CD4-positive, alpha-beta T cell (primary cell): ENCODE measurements around the gene CTNNA1. TPM values are rescaled to one million over a fixed set of nuclear protein-coding genes. Genes with fewer than 3 reads are reported as not detected.

ENCODE experiments used
- ATAC-seq: fragments of 200-7000 bp; cut with Tn5 transposase; one replicate; pipeline ENCODE4 v1.10.0; 2022; ENCODE audit warnings: mild to moderate bottlenecking; ENCODE audit not compliant: poor library complexity
- CTCF ChIA-PET: fragments of 350-600 bp; sonication (Branson Sonifier 250); formaldehyde crosslinking; loops from one replicate; lab custom pipeline; 2021; ENCODE audit warnings: antibody characterized with exemption, inconsistent platforms; lab: Charles Lee
- POLR2A ChIA-PET: fragments of 350-600 bp; sonication (Branson Sonifier 250); formaldehyde crosslinking; loops from one replicate; lab custom pipeline; 2021; ENCODE audit warnings: antibody characterized with exemption, inconsistent platforms; lab: Charles Lee
- DNase-seq, 14 experiments: peaks; one replicate each; pipeline ENCODE4 v3.0.0-alpha.2; 2013 to 2020; ENCODE audit warnings: mixed read lengths in 2 of 14
- H3K27ac ChIP-seq, 2 donors: one replicate each; pipeline versions ENCODE4 v1.5.1 to v1.7.0; 2013; ENCODE audit warnings: low read length in 2 of 2, low read depth in 1 of 2, mild to moderate bottlenecking in 1 of 2
- H3K27me3 ChIP-seq, 2 experiments: 1 replicate in 1 of 2; 2 replicates in 1 of 2; pipeline versions ENCODE4 v1.6.1 to v1.7.0; 2013; ENCODE audit warnings: low read length in 2 of 2, control low read depth in 1 of 2, mild to moderate bottlenecking in 1 of 2, moderate library complexity in 1 of 2; ENCODE audit not compliant: insufficient read depth in 2 of 2, control insufficient read depth in 1 of 2
- H3K36me3 ChIP-seq: one replicate; pipeline ENCODE4 v1.6.1; 2013; ENCODE audit warnings: low read length, control low read depth; ENCODE audit not compliant: insufficient read depth
- H3K4me1 ChIP-seq: one replicate; pipeline ENCODE4 v1.6.1; 2013; ENCODE audit warnings: low read length, control low read depth; ENCODE audit not compliant: insufficient read depth
- H3K4me3 ChIP-seq: one replicate; pipeline ENCODE4 v1.5.1; 2013; ENCODE audit warnings: mild to moderate bottlenecking, low read length, moderate library complexity
- H3K9me3 ChIP-seq, 2 experiments: 1 replicate in 1 of 2; 2 replicates in 1 of 2; pipeline versions ENCODE4 v1.6.1 to v1.7.0; 2013; ENCODE audit warnings: low read length in 2 of 2, mild to moderate bottlenecking in 2 of 2, control low read depth in 1 of 2, moderate library complexity in 1 of 2; ENCODE audit not compliant: control insufficient read depth in 1 of 2, insufficient read depth in 1 of 2
- H3K27ac Mint-ChIP-seq: one replicate; pipeline ENCODE4 v1.8.0; 2020; ENCODE audit warnings: mixed read lengths
- H3K27me3 Mint-ChIP-seq: one replicate; pipeline ENCODE4 v1.8.0; 2021; ENCODE audit warnings: mixed read lengths
- H3K36me3 Mint-ChIP-seq: one replicate; pipeline ENCODE4 v1.8.0; 2021; ENCODE audit warnings: low read depth, mixed read lengths
- H3K4me1 Mint-ChIP-seq: one replicate; pipeline ENCODE4 v1.8.0; 2021; ENCODE audit warnings: low read depth, mixed read lengths
- H3K4me3 Mint-ChIP-seq: one replicate; pipeline ENCODE4 v1.8.0; 2020; ENCODE audit warnings: mild to moderate bottlenecking, mixed read lengths
- H3K9me3 Mint-ChIP-seq: one replicate; pipeline ENCODE4 v1.8.0; 2020; ENCODE audit warnings: mixed read lengths
- intact Hi-C, 2 experiments: fragments of 100-400 bp; cut with DNase I in 1 of 2; cut with micrococcal nuclease in 1 of 2; formaldehyde crosslinking; loops; one replicate each; pipeline versions ENCODE4 v1.15.1 to v1.9.0; 2023 to 2025; cut with DNase I, micrococcal nuclease
- total RNA-seq, 174 experiments: library from RNA in 2 of 174; stranded (reverse) in 2 of 174; gene quantifications; one replicate each; pipeline ENCODE4 v1.2.3 and lab custom pipeline; 2021 to 2026
- TF ChIP-seq, protein P1 (sequence below): fragments of 200-600 bp; IDR thresholded peaks from one replicate; pipeline ENCODE4 v1.8.0; 2022; ENCODE audit warnings: antibody characterized with exemption, mild to moderate bottlenecking

Gene CTNNA1
- total RNA-seq, 2 experiments from 2014 or later = 6.0 to 6.7 TPM

DNA sequence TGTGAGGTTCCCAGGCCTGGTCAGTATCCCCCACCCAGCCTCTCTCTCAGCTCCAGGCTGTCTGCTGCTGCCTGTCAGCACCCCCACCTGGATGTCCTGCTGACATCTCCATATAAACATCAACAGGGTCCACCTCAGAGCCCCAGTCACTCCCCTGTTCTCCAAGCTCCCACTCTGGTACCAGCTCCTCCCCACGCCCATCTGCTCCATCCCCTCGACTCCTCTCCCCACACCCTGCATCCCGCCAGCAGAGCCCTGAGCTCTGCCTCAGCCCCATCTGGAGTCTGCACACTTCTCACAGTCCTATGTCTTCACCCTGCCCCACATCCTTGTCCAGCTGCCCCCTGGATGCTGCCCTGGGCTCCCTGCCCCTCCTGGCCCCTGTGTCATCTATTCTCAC, 189.6 kb downstream of the CTNNA1 start:
- POLR2A ChIA-PET = no interaction called here
- H3K27ac Mint-ChIP-seq = no peak overlapping the region

GRCh38 chr5:138943599-138944173, 190.5 kb downstream of the CTNNA1 start:
- ATAC-seq (no peak), DNase-seq (no peak)
- Mint-ChIP-seq H3K4me1 (peaks cover 6% of the 10 kb centered on the region), H3K27ac (no peak overlapping the region), H3K27me3 (no peaks in the 10 kb centered on the region), H3K4me3 (no peak overlapping the region), H3K9me3 (no peaks in the 10 kb centered on the region), H3K36me3 (no peaks in the 10 kb centered on the region)
- POLR2A ChIA-PET = no interaction called here
- no peaks in the 10 kb centered on the region for H3K4me1 ChIP-seq
- H3K36me3 ChIP-seq = peaks cover 6% of the 10 kb centered on the region
- CTCF ChIA-PET = no interaction called here
- H3K4me3 ChIP-seq = no peak overlapping the region
- intact Hi-C loops = no loop called here
- no peak overlapping the region for H3K27ac ChIP-seq
- no peaks in the 10 kb centered on the region for H3K27me3 ChIP-seq
- peaks cover 0 to 4% of the 10 kb centered on the region in 2 experiments for H3K9me3 ChIP-seq
- TF ChIP-seq, protein P1, sequence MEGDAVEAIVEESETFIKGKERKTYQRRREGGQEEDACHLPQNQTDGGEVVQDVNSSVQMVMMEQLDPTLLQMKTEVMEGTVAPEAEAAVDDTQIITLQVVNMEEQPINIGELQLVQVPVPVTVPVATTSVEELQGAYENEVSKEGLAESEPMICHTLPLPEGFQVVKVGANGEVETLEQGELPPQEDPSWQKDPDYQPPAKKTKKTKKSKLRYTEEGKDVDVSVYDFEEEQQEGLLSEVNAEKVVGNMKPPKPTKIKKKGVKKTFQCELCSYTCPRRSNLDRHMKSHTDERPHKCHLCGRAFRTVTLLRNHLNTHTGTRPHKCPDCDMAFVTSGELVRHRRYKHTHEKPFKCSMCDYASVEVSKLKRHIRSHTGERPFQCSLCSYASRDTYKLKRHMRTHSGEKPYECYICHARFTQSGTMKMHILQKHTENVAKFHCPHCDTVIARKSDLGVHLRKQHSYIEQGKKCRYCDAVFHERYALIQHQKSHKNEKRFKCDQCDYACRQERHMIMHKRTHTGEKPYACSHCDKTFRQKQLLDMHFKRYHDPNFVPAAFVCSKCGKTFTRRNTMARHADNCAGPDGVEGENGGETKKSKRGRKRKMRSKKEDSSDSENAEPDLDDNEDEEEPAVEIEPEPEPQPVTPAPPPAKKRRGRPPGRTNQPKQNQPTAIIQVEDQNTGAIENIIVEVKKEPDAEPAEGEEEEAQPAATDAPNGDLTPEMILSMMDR = no peak

More for the DNA sequence above, 189.6 kb downstream of the CTNNA1 start:
- no peak for DNase-seq
- H3K9me3 Mint-ChIP-seq = no peaks in the 10 kb centered on the region
- peaks cover 6% of the 10 kb centered on the region for H3K4me1 Mint-ChIP-seq
- no peaks in the 10 kb centered on the region for H3K4me1 ChIP-seq
- no peaks in the 10 kb centered on the region for H3K36me3 Mint-ChIP-seq
- TF ChIP-seq, protein P1 = no peak
- peaks cover 0 to 4% of the 10 kb centered on the region in 2 experiments for H3K9me3 ChIP-seq
- no peak for ATAC-seq
- no peak overlapping the region for H3K27ac ChIP-seq
- no peaks in the 10 kb centered on the region for H3K27me3 ChIP-seq
- peaks cover 6% of the 10 kb centered on the region for H3K36me3 ChIP-seq
- no peaks in the 10 kb centered on the region for H3K27me3 Mint-ChIP-seq
- no peak overlapping the region for H3K4me3 Mint-ChIP-seq
- CTCF ChIA-PET = no interaction called here
- no peak overlapping the region for H3K4me3 ChIP-seq
- intact Hi-C loops = no loop called here

DNA sequence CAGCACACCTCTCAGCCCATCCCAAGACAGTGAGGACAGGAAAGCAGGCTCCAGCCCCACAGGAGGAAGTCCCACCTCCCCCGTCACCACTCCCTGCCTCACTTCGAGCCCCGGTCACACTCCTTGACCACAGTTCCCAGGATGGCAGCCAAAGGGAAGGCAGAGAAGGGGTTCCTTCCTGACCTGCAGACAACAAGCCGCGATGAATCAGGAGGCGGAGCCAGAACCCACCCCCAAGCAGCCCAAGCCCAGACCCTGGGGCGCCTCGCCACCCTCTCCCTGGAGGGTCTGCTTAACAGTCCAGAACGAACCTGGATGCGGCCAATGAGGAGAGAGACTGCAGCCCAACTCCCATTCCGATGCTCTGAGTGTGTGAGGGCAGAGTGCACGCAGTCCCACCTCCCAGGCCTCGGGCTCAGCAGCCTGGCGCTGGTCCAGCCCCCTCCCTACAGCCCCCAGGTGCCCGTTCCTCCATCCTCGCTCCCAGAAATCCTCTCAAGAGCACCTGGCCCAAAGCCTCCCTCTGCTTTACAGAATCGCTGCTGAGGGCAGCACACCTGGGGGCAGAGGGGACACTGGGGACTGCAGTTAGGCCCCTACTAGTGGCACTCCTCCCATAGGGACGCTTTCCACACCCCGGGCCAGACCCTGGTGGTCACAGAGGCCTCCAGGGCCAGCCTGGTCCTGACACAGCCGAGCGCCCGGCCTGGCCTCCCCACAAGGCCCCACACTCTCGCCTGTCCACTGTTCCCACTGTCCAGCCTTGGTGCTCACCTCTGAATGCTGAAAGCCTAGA, 191.5 kb downstream of the CTNNA1 start:
- Histone ChIP-seq H3K4me3 (no peak overlapping the region), H3K36me3 (peaks cover 6% of the 10 kb centered on the region), H3K9me3 (peaks cover 0 to 4% of the 10 kb centered on the region in 2 experiments), H3K27ac (no peak overlapping the region), H3K4me1 (no peaks in the 10 kb centered on the region), H3K27me3 (no peaks in the 10 kb centered on the region)
- H3K27ac Mint-ChIP-seq = no peak overlapping the region
- no peak for DNase-seq
- CTCF ChIA-PET = no interaction called here
- H3K4me1 Mint-ChIP-seq = peaks cover 6% of the 10 kb centered on the region
- intact Hi-C loops = no loop called here
- H3K27me3 Mint-ChIP-seq = no peaks in the 10 kb centered on the region
- ATAC-seq = no peak
- no peak overlapping the region for H3K4me3 Mint-ChIP-seq
- H3K36me3 Mint-ChIP-seq = no peaks in the 10 kb centered on the region
- H3K9me3 Mint-ChIP-seq = no peaks in the 10 kb centered on the region
- TF ChIP-seq, protein P1 = no peak
- POLR2A ChIA-PET = no interaction called here
